ENCODE measurements around the gene TOMM20. TPM values are rescaled to one million over a fixed set of nuclear protein-coding genes. Genes with fewer than 3 reads are reported as not detected.

Gene TOMM20
- 63.5 and 133 TPM in 2 replicates for total RNA-seq (2011; cell fraction: chromatin; rRNA removed; ENCODE audit: low replicate concordance)
- 96.9 and 106 TPM in 2 replicates for total RNA-seq (2011; cell fraction: nucleolus; rRNA removed)
- 165 and 259 TPM in 2 replicates for total RNA-seq (2011; cell fraction: nucleoplasm; rRNA removed)
- total RNA-seq (2014; rRNA removed) (136 and 154 TPM in 2 replicates), total RNA-seq (2014; rRNA removed; fragmentation: Illumina TruSeq; extraction: Trizol) (165 and 211 TPM in 2 replicates), total RNA-seq (2015; rRNA removed; fragmentation: Illumina TruSeq; extraction: Trizol) (124 and 131 TPM in 2 replicates), total RNA-seq (2021) (222 and 252 TPM in 2 replicates), polyA plus RNA-seq (2011; rRNA removed) (334 and 469 TPM in 2 replicates), polyA plus RNA-seq (2014; fragmentation: Illumina TruSeq; extraction: Trizol) (231 and 254 TPM in 2 replicates), polyA plus RNA-seq (2014; fragmentation: Nextera tagmentation; extraction: Ambion mirVana) (100 to 1,000 TPM in 1 of 2 experiments, 10 to 100 TPM in 1; 70.6 to 102 TPM), polyA plus RNA-seq (2014; rRNA removed) (159 and 165 TPM in 2 replicates), polyA minus RNA-seq (2011; rRNA and poly(A)+ RNA removed) (154 and 231 TPM in 2 replicates), Bru-seq, nascent RNA (percentile 98 among the genes with signal in this experiment), BruChase-seq, experiment 1, labeled RNA remaining after a 2-hour chase (percentile 99 among the genes with signal in this experiment), BruChase-seq, experiment 2, labeled RNA remaining after a 6-hour chase (percentile 99 among the genes with signal in this experiment)
- 47.6 and 124 TPM in 2 replicates for polyA plus RNA-seq (2011; cell fraction: cytosol; rRNA removed)
- 46.1 and 107 TPM in 2 replicates for polyA plus RNA-seq (2011; cell fraction: nucleus; rRNA removed)
- polyA plus RNA-seq (2012): 197 and 293 TPM in 2 replicates
- 110 and 119 TPM in 2 replicates for polyA minus RNA-seq (2011; cell fraction: cytosol; rRNA and poly(A)+ RNA removed)
- 35.9 and 64.5 TPM in 2 replicates for polyA minus RNA-seq (2011; cell fraction: nucleus; rRNA and poly(A)+ RNA removed)
- long read RNA-seq, experiment 1, transcript TOMM20-201 (5 exons, 3,387 nt): major isoform, 737 of 945 reads
- long read RNA-seq, experiment 1, partial matches to known transcripts: 12 of 945 reads
- long read RNA-seq, experiment 1, other reads (novel, unspliced or antisense): 193 of 945 reads
- long read RNA-seq, experiment 2, transcript TOMM20-201 (5 exons, 3,387 nt): major isoform, 176 of 542 reads
- long read RNA-seq, experiment 2, partial matches to known transcripts: 3 of 542 reads
- long read RNA-seq, experiment 2, other reads (novel, unspliced or antisense): 363 of 542 reads
- long read RNA-seq, experiment 3, transcript TOMM20-201 (5 exons, 3,387 nt): major isoform, 253 of 285 reads
- long read RNA-seq, experiment 3, partial matches to known transcripts: 4 of 285 reads
- long read RNA-seq, experiment 3, other reads (novel, unspliced or antisense): 28 of 285 reads

DNA sequence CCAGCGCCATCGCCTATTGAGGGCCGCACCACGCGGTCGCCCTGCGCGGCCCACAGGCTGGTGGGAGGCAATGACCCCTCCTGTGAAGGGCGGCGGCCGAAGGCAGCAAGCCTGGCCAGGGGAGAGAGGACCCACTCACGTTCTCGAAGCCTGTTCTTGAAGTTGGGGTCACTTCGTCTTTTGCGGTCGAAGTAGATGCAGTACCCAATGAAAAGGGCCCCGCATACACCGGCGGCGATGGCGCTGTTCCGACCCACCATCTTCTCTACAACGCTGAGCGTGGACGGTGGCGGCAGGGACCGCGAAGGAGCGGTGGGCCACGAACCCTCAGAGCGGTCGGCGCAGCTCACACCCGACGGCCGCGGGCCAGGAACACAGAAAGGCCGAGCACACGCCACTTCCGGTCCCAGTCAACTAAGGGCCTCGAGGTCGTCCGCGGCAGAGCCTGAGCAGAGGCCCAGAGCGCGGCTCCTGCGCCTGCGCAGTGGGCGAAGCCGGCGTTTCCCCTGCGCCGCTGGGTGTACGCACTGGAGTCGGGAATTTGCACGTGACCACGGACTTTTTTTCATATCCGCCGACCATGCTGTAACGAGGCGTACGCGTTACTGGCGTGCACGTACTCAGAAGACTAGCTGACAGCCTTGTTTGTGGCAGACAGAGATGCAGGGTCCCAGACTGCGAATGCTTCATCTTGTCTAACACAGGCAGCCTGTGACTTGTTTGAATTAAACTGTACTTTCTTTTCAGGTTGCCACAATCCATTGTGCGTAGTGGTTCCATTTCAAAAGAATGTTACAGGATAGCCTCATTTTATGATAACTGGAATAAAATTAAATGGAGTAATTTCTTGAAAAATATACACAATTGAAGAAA lies at the start of gene TOMM20:
TSS of gene TOMM20 (minus strand) at position 382 of the 873 bp plus-strand sequence. CDS start at position 260, 122 bp downstream.
- TSS peak; percentile 97 for BruUV-seq (replicated peaks)
- ChIA-PET POLR2A (interaction anchor here (0.7 to 2.9 kb wide), 15 partner anchors 9 to 517 kb away, joined by 3 to 21 read pairs (median 3); partner anchors contain the start of gene RBM34), CTCF (ENCODE audit: low intra/inter-chr PET ratio) (no interaction called here)
- 2% methylated on average over 67 of the region's 67 CpGs for WGBS (ENCODE audit: insufficient coverage, low coverage, missing lambda C conversion rate)
- peak within 1 kb of the TSS; percentile 90 for H3K4me3 ChIP-seq
- H3K9ac ChIP-seq (ENCODE audit: insufficient read depth in 1 of 2, low read depth in 2 of 2, low read length in 2 of 2): peak within 1 kb of the TSS; percentile 99
- peak within 1 kb of the TSS; percentile 93 for H3K4me2 ChIP-seq (ENCODE audit: insufficient read depth, low read length)
- in situ Hi-C loops (cut with MboI): no loop called here
- intact Hi-C loops (cut with micrococcal nuclease): loop anchor here (1.0 to 2.0 kb wide), 3 partner anchors 24 to 376 kb away; partner anchors contain the start of genes B3GALNT2 and RBM34
- ATAC-seq (peak; percentile 94), FAIRE-seq (peak; percentile 94), DNase-seq (ENCODE audit: extremely low read depth in 1 of 4, low spot score in 3 of 4) (peak; percentile 96 to 100 (median 97))
- peaks cover 61% of the 10 kb centered on the region for H3K36me3 ChIP-seq (ENCODE audit: control insufficient read depth, insufficient read depth, low read length)
- no peaks in the 10 kb centered on the region for H3K9me1 ChIP-seq (ENCODE audit: control insufficient read depth, insufficient read depth, low read length)
- peaks cover 30% of the 10 kb centered on the region for H4K20me1 ChIP-seq (replicated peaks; ENCODE audit: control insufficient read depth, insufficient read depth, low read length)
- H3K27me3 ChIP-seq (ENCODE audit: control insufficient read depth in 2 of 2, insufficient read depth in 2 of 2, low read length in 2 of 2): no peaks in the 10 kb centered on the region
- no peaks in the 10 kb centered on the region for H3K9me3 ChIP-seq (replicated peaks; ENCODE audit: control insufficient read depth, insufficient read depth, low read depth, low read length)
- H3K4me1 ChIP-seq (replicated peaks in 1 of 2; ENCODE audit: control insufficient read depth in 2 of 2, insufficient read depth in 2 of 2, low read length in 2 of 2): peaks cover 11 to 13% of the 10 kb centered on the region in 2 experiments; a peak in 4 of 5 replicates
- H3K27ac ChIP-seq (ENCODE audit: extremely low read depth, low read depth, low read length): peak within 1 kb of the TSS; percentile 98
- peaks cover 54% of the 10 kb centered on the region for H3K79me2 ChIP-seq (ENCODE audit: control insufficient read depth, insufficient read depth, low read length)
- peak within 1 kb of the TSS; percentile 99 for H2AFZ ChIP-seq (ENCODE audit: low read depth, low read length)
- TF ChIP-seq LCOR (CRISPR knock-in tag; IDR thresholded peaks at IDR 0.05) (peak; percentile 81), E2F3 (CRISPR knock-in tag; IDR thresholded peaks at IDR 0.05) (peak; percentile 45; the same call in 1 of the 2 replicates), TAF9B (IDR thresholded peaks at IDR 0.05; ENCODE audit: partially characterized antibody) (peak; percentile 82), RFX7 (CRISPR knock-in tag; IDR thresholded peaks at IDR 0.05) (no peak), ARHGAP35 (IDR thresholded peaks at IDR 0.05; ENCODE audit: partially characterized antibody) (no peak), PRMT5 (CRISPR knock-in tag; IDR thresholded peaks at IDR 0.05) (0 out of 2 replicates have a peak, but pooled peaks have one; percentile 80), ZNF224 (CRISPR knock-in tag; IDR thresholded peaks at IDR 0.05) (peak; percentile 86; the same call in 1 of the 2 replicates)
- TF ChIP-seq, protein P1, sequence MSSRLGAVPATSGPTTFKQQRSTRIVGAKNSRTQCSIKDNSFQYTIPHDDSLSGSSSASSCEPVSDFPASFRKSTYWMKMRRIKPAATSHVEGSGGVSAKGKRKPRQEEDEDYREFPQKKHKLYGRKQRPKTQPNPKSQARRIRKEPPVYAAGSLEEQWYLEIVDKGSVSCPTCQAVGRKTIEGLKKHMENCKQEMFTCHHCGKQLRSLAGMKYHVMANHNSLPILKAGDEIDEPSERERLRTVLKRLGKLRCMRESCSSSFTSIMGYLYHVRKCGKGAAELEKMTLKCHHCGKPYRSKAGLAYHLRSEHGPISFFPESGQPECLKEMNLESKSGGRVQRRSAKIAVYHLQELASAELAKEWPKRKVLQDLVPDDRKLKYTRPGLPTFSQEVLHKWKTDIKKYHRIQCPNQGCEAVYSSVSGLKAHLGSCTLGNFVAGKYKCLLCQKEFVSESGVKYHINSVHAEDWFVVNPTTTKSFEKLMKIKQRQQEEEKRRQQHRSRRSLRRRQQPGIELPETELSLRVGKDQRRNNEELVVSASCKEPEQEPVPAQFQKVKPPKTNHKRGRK (tag; IDR thresholded peaks at IDR 0.05): no peak
- TF ChIP-seq, protein P2, sequence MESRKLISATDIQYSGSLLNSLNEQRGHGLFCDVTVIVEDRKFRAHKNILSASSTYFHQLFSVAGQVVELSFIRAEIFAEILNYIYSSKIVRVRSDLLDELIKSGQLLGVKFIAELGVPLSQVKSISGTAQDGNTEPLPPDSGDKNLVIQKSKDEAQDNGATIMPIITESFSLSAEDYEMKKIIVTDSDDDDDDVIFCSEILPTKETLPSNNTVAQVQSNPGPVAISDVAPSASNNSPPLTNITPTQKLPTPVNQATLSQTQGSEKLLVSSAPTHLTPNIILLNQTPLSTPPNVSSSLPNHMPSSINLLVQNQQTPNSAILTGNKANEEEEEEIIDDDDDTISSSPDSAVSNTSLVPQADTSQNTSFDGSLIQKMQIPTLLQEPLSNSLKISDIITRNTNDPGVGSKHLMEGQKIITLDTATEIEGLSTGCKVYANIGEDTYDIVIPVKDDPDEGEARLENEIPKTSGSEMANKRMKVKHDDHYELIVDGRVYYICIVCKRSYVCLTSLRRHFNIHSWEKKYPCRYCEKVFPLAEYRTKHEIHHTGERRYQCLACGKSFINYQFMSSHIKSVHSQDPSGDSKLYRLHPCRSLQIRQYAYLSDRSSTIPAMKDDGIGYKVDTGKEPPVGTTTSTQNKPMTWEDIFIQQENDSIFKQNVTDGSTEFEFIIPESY (CRISPR knock-in tag; IDR thresholded peaks at IDR 0.05): peak; percentile 65
- TF ChIP-seq, protein P3, sequence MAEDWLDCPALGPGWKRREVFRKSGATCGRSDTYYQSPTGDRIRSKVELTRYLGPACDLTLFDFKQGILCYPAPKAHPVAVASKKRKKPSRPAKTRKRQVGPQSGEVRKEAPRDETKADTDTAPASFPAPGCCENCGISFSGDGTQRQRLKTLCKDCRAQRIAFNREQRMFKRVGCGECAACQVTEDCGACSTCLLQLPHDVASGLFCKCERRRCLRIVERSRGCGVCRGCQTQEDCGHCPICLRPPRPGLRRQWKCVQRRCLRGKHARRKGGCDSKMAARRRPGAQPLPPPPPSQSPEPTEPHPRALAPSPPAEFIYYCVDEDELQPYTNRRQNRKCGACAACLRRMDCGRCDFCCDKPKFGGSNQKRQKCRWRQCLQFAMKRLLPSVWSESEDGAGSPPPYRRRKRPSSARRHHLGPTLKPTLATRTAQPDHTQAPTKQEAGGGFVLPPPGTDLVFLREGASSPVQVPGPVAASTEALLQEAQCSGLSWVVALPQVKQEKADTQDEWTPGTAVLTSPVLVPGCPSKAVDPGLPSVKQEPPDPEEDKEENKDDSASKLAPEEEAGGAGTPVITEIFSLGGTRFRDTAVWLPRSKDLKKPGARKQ (CRISPR knock-in tag; IDR thresholded peaks at IDR 0.05): peak; percentile 97
